ENCODE data around the gene MAP1B.

DNA sequence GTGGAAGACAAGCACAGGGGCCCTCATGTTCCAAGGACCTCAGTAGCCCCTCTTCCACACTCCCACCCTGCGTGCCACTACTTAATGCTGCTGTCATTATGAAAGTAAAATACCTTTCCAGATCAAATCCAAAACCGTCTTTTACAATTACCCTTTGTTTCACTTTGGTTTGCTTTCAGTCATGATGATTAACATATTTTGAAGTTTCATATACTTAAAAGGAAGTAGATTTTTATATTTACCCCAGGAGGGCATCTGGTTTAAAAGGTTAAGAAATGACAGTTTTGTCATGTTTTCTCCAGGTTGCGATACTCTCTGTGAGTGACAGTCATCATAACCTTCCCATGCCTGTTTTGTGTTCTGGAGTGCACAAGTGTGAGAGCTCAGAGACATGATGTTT is 13.5 kb upstream of the MAP1B start:
- TF ChIP-seq, protein P1, sequence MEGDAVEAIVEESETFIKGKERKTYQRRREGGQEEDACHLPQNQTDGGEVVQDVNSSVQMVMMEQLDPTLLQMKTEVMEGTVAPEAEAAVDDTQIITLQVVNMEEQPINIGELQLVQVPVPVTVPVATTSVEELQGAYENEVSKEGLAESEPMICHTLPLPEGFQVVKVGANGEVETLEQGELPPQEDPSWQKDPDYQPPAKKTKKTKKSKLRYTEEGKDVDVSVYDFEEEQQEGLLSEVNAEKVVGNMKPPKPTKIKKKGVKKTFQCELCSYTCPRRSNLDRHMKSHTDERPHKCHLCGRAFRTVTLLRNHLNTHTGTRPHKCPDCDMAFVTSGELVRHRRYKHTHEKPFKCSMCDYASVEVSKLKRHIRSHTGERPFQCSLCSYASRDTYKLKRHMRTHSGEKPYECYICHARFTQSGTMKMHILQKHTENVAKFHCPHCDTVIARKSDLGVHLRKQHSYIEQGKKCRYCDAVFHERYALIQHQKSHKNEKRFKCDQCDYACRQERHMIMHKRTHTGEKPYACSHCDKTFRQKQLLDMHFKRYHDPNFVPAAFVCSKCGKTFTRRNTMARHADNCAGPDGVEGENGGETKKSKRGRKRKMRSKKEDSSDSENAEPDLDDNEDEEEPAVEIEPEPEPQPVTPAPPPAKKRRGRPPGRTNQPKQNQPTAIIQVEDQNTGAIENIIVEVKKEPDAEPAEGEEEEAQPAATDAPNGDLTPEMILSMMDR (IDR thresholded peaks at IDR 0.05; ENCODE audit: low read length), result no peak
- TF ChIP-seq EZH2 (optimal IDR thresholded peaks at IDR 0.05; ENCODE audit: low read depth, low read length) (no peak), EZH2phosphoT487 (IDR thresholded peaks at IDR 0.05; ENCODE audit: low read length) (no peak)

All from MM.1S (cell line).